Measurements from ENCODE around the gene SPINT2.

The SPINT2 gene

GRCh38 chr19:38277969-38278680 lies 13.8 kb downstream of the SPINT2 start:
- TF ChIP-seq, protein P1, sequence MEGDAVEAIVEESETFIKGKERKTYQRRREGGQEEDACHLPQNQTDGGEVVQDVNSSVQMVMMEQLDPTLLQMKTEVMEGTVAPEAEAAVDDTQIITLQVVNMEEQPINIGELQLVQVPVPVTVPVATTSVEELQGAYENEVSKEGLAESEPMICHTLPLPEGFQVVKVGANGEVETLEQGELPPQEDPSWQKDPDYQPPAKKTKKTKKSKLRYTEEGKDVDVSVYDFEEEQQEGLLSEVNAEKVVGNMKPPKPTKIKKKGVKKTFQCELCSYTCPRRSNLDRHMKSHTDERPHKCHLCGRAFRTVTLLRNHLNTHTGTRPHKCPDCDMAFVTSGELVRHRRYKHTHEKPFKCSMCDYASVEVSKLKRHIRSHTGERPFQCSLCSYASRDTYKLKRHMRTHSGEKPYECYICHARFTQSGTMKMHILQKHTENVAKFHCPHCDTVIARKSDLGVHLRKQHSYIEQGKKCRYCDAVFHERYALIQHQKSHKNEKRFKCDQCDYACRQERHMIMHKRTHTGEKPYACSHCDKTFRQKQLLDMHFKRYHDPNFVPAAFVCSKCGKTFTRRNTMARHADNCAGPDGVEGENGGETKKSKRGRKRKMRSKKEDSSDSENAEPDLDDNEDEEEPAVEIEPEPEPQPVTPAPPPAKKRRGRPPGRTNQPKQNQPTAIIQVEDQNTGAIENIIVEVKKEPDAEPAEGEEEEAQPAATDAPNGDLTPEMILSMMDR (IDR thresholded peaks at IDR 0.05) = no peak

- TF ChIP-seq, protein P1 (IDR thresholded peaks at IDR 0.05) = no peak
Observed at GRCh38 chr19:38278751-38279150, 14.4 kb downstream of the SPINT2 start.

- TF ChIP-seq, protein P1 (IDR thresholded peaks at IDR 0.05) = no peak
Observed at GRCh38 chr19:38280030-38280921, 15.9 kb downstream of the SPINT2 start.

- TF ChIP-seq, protein P1 (IDR thresholded peaks at IDR 0.05) = no peak
Observed at GRCh38 chr19:38281811-38282566, 17.6 kb downstream of the SPINT2 start.

DNA sequence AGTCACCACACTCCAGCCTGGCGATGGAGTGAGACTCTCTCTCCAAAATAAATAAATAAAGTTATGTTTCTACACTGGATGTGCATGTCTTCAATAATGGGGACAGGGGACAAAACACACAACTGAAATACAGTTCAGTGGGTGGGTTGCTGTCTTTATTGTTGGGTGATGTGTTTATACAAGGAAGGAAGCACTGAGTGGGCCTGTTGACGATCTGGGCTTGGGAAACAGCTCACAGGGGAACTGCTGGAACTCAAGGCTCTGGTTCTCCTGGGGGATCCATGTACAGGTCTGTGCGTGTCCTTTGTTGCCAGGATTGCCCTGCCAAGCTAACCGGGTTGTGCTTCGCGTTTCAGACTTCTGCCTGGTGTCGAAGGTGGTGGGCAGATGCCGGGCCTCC lies 18.9 kb downstream of the SPINT2 start:
- TF ChIP-seq, protein P1 (IDR thresholded peaks at IDR 0.05) = no peak

- TF ChIP-seq, protein P1 (IDR thresholded peaks at IDR 0.05) = no peak
Observed at GRCh38 chr19:38284422-38284821, 20.0 kb downstream of the SPINT2 start.

DNA sequence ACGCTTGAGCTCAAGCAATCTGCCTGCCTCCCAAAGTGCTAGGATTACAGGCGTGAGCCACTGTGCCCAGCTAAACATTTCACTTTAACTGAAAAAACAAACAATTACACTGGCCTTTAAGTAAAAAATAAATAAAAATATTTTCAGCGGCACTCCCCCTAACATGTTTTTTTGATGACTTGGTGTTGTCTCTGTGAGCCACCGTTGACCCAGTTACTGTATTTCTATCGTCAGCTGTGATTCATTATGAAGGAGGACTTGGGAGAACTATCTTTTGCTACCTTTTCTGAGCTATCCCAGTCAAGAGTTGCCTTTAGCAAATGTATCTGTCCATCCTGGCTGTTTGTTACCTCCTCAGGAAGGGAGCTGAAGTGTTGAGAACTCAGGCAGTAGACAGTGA lies 21.2 kb downstream of the SPINT2 start:
- TF ChIP-seq, protein P1 (IDR thresholded peaks at IDR 0.05) = no peak

All from LNCAP (cell line).